HG03342 (cell line): Measurements from ENCODE around the gene MAGEA3.
"Not testable (repeated sequence)": the region's sequence is repeated elsewhere in the genome, so short reads cannot be mapped to it uniquely, and the experiment has no call there.

Experiments
- ATAC-seq: cut with Tn5 transposase; IDR thresholded peaks from one replicate; pipeline ENCODE4 v1.9.1; 2021; ENCODE audit warnings: mild to moderate bottlenecking, moderate library complexity; ENCODE audit not compliant: unreplicated experiment

Gene MAGEA3

GRCh38 chrX:152735860-152736511 lies 37.4 kb downstream of the MAGEA3 start:
- no peak for ATAC-seq

- ATAC-seq: not testable (repeated sequence)
These were observed 37.9 kb downstream of the MAGEA3 start for GRCh38 chrX:152736528-152736927.

GRCh38 chrX:152738560-152738959 lies 40.0 kb downstream of the MAGEA3 start:
- no peak for ATAC-seq
